MCF 10A (cell line): ENCODE data around the gene UHRF1. TPM values are rescaled to one million over a fixed set of nuclear protein-coding genes. Genes with fewer than 3 reads are reported as not detected.

Experiments
- BruUV-seq: library from RNA; stranded (reverse); fragments of 400-500 nt; replicated peaks from 2 replicates; lab custom pipeline; 2021; lab: Mats Ljungman, UMichigan
- CTCF ChIA-PET: fragments of 300-600 bp; sonication (Branson Sonifier 250); formaldehyde crosslinking; extraction: SDS; loops from one replicate; lab custom pipeline; 2021; ENCODE audit warnings: antibody characterized with exemption, inconsistent platforms; lab: Yijun Ruan, JAX
- POLR2A ChIA-PET: fragments of 300-600, 350-650 bp; sonication (Branson Sonifier 250); formaldehyde crosslinking; extraction: SDS; loops from one replicate; lab custom pipeline; 2020; ENCODE audit warnings: antibody characterized with exemption, inconsistent platforms; lab: Yijun Ruan, JAX
- DNase-seq: peaks from one replicate; pipeline ENCODE4 v3.0.0-alpha.2; 2018; ENCODE audit not compliant: unreplicated experiment
- H3K27ac Mint-ChIP-seq: one replicate; pipeline ENCODE4 v1.8.0; 2022; ENCODE audit warnings: mild to moderate bottlenecking, low read depth, mixed read lengths; ENCODE audit not compliant: unreplicated experiment
- H3K27me3 Mint-ChIP-seq: one replicate; pipeline ENCODE4 v1.8.0; 2022; ENCODE audit warnings: mixed read lengths; ENCODE audit not compliant: insufficient read depth, unreplicated experiment
- H3K36me3 Mint-ChIP-seq: one replicate; pipeline ENCODE4 v1.8.0; 2022; ENCODE audit warnings: mild to moderate bottlenecking, moderate library complexity, mixed read lengths; ENCODE audit not compliant: insufficient read depth, unreplicated experiment
- H3K4me1 Mint-ChIP-seq: one replicate; pipeline ENCODE4 v1.8.0; 2022; ENCODE audit warnings: mixed read lengths; ENCODE audit not compliant: insufficient read depth, unreplicated experiment
- H3K4me3 Mint-ChIP-seq: one replicate; pipeline ENCODE4 v1.8.0; 2022; ENCODE audit warnings: mild to moderate bottlenecking, moderate library complexity, mixed read lengths; ENCODE audit not compliant: unreplicated experiment
- H3K9me3 Mint-ChIP-seq: one replicate; pipeline ENCODE4 v1.8.0; 2022; ENCODE audit warnings: mixed read lengths; ENCODE audit not compliant: unreplicated experiment
- intact Hi-C: fragments of 100-400 bp; cut with micrococcal nuclease; formaldehyde crosslinking; loops from 2 replicates; pipeline ENCODE4 v1.14.1; 2022
- total RNA-seq: library from RNA; stranded (reverse); gene quantifications from 2 replicates; pipeline ENCODE4 v1.2.3, GENCODE V29; 2022
- TF ChIP-seq, protein P1 (sequence below): fragments of 200-600 bp; IDR thresholded peaks from one replicate; pipeline ENCODE4 v1.8.0; 2022; ENCODE audit warnings: antibody characterized with exemption, mild to moderate bottlenecking; ENCODE audit not compliant: unreplicated experiment

The UHRF1 gene
- total RNA-seq, 1 experiment from 2014 or later: 16.0 TPM

- Mint-ChIP-seq H3K27ac (peak overlapping the region; percentile 92), H3K27me3 (no peaks in the 10 kb centered on the region), H3K4me1 (peaks cover 10% of the 10 kb centered on the region), H3K4me3 (peak overlapping the region; percentile 38), H3K9me3 (no peaks in the 10 kb centered on the region), H3K36me3 (peaks cover 7% of the 10 kb centered on the region)
- TF ChIP-seq, protein P1, sequence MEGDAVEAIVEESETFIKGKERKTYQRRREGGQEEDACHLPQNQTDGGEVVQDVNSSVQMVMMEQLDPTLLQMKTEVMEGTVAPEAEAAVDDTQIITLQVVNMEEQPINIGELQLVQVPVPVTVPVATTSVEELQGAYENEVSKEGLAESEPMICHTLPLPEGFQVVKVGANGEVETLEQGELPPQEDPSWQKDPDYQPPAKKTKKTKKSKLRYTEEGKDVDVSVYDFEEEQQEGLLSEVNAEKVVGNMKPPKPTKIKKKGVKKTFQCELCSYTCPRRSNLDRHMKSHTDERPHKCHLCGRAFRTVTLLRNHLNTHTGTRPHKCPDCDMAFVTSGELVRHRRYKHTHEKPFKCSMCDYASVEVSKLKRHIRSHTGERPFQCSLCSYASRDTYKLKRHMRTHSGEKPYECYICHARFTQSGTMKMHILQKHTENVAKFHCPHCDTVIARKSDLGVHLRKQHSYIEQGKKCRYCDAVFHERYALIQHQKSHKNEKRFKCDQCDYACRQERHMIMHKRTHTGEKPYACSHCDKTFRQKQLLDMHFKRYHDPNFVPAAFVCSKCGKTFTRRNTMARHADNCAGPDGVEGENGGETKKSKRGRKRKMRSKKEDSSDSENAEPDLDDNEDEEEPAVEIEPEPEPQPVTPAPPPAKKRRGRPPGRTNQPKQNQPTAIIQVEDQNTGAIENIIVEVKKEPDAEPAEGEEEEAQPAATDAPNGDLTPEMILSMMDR: no peak
- intact Hi-C loops: no loop called here
- ChIA-PET CTCF (interaction anchor here (0.6 to 9.6 kb wide), 13 partner anchors 17 to 1516 kb away, joined by 3 to 93 read pairs (median 5); partner anchors contain the start of gene FEM1A), POLR2A (interaction anchor here (0.6 to 8.9 kb wide), 10 partner anchors 8 to 160 kb away, joined by 3 to 98 read pairs (median 4); partner anchors contain the start of gene TICAM1)
- no TSS peak for BruUV-seq
- DNase-seq: peak; percentile 99
These were observed 39.1 kb upstream of the UHRF1 start for GRCh38 chr19:4870025-4870700.

GRCh38 chr19:4871711-4872110 is 37.6 kb upstream of the UHRF1 start:
- Mint-ChIP-seq H3K36me3 (no peaks in the 10 kb centered on the region), H3K4me3 (peak overlapping the region; percentile 16), H3K9me3 (no peaks in the 10 kb centered on the region), H3K27me3 (no peaks in the 10 kb centered on the region), H3K27ac (peak overlapping the region; percentile 63), H3K4me1 (peaks cover 10% of the 10 kb centered on the region)
- ChIA-PET CTCF (interaction anchor here (0.6 to 9.6 kb wide), 14 partner anchors 12 to 750 kb away, joined by 3 to 93 read pairs (median 4); no protein-coding TSS in a partner anchor), POLR2A (interaction anchor here (1.0 to 8.9 kb wide), 3 partner anchors 40 to 99 kb away, joined by 3 to 98 read pairs (median 8); no protein-coding TSS in a partner anchor)
- intact Hi-C loops: loop anchor here (1.0 to 2.0 kb wide), 3 partner anchors 17 to 160 kb away; no protein-coding TSS in a partner anchor
- TF ChIP-seq, protein P1: no peak
- no peak for DNase-seq
- BruUV-seq: no TSS peak

- no peak overlapping the region for H3K4me3 Mint-ChIP-seq
- intact Hi-C loops: loop anchor here (2.0 kb wide), 1 partner anchor 15 kb away; no protein-coding TSS in a partner anchor
- no peak overlapping the region for H3K27ac Mint-ChIP-seq
- POLR2A ChIA-PET: interaction anchor here (0.9 to 8.9 kb wide), 3 partner anchors 10 to 95 kb away, joined by 3 to 98 read pairs (median 4); partner anchors contain the start of gene KDM4B
- H3K4me1 Mint-ChIP-seq: peaks cover 10% of the 10 kb centered on the region
- no peaks in the 10 kb centered on the region for H3K9me3 Mint-ChIP-seq
- BruUV-seq: no TSS peak
- CTCF ChIA-PET: interaction anchor here (0.8 to 9.6 kb wide), 10 partner anchors 21 to 159 kb away, joined by 3 to 93 read pairs (median 6); partner anchors contain the start of gene ARRDC5
- TF ChIP-seq, protein P1: no peak
- H3K36me3 Mint-ChIP-seq: no peaks in the 10 kb centered on the region
- no peaks in the 10 kb centered on the region for H3K27me3 Mint-ChIP-seq
- DNase-seq: no peak
These were observed 35.4 kb upstream of the UHRF1 start for GRCh38 chr19:4873930-4874329.
